Smooth muscle cell (in vitro differentiated cells): ENCODE measurements around the gene NMNAT2. TPM values are rescaled to one million over a fixed set of nuclear protein-coding genes. Genes with fewer than 3 reads are reported as not detected.

Experiments
- DNase-seq: peaks from one replicate; lab custom pipeline; 2025; ENCODE audit not compliant: unreplicated experiment; lab: John Stamatoyannopoulos, UW
- H2AFZ ChIP-seq: fragments of 200-600 bp; sonication (generic); 2 replicates; pipeline ENCODE4 v1.6.0; 2016; ENCODE audit warnings: antibody characterized with exemption, low read depth, mild to moderate bottlenecking
- H3F3A ChIP-seq: fragments of 200-600 bp; sonication (generic); 2 replicates; pipeline ENCODE4 v1.6.0; 2017; ENCODE audit warnings: antibody characterized with exemption, low read depth
- H3K27ac ChIP-seq: fragments of 200-600 bp; sonication (generic); 2 replicates; pipeline ENCODE4 v1.5.1; 2016; ENCODE audit warnings: low read depth, mild to moderate bottlenecking
- H3K27me3 ChIP-seq: fragments of 200-600 bp; sonication (generic); 2 replicates; pipeline ENCODE4 v1.6.1; 2016; ENCODE audit warnings: low read depth, mild to moderate bottlenecking
- H3K36me3 ChIP-seq: fragments of 200-600 bp; sonication (generic); 2 replicates; pipeline ENCODE4 v1.5.1; 2016; ENCODE audit warnings: low read depth
- H3K4me1 ChIP-seq: fragments of 200-600 bp; sonication (generic); 2 replicates; pipeline ENCODE4 v1.5.1; 2016; ENCODE audit warnings: low read depth
- H3K4me2 ChIP-seq: fragments of 200-600 bp; sonication (generic); 2 replicates; pipeline ENCODE4 v1.6.0; 2016; ENCODE audit warnings: mild to moderate bottlenecking
- H3K4me3 ChIP-seq: fragments of 200-600 bp; sonication (generic); 2 replicates; pipeline ENCODE4 v1.5.1; 2016; ENCODE audit warnings: mild to moderate bottlenecking
- H3K79me2 ChIP-seq: fragments of 200-600 bp; sonication (generic); 2 replicates; pipeline ENCODE4 v1.6.0; 2016; ENCODE audit warnings: low read depth, mild to moderate bottlenecking
- H3K9ac ChIP-seq: fragments of 200-600 bp; sonication (generic); 2 replicates; pipeline ENCODE4 v1.6.0; 2016; ENCODE audit warnings: low read depth
- H3K9me3 ChIP-seq: fragments of 200-600 bp; sonication (generic); replicated peaks from 2 replicates; pipeline ENCODE4 v1.5.1; 2016; ENCODE audit warnings: low read depth
- H4K20me1 ChIP-seq: fragments of 200-600 bp; sonication (generic); 2 replicates; pipeline ENCODE4 v1.6.0; 2016; ENCODE audit warnings: low read depth
- WGBS: methylation state at CpG from one replicate; pipeline ENCODE4 v1.1.7; 2016; ENCODE audit warnings: low lambda C conversion rate; 5-methylcytosine and 5-hydroxymethylcytosine counted together
- polyA plus RNA-seq: library from polyadenylated mRNA; unstranded; fragments of >200 nt; fragmentation: Nextera tagmentation; extraction: Ambion mirVana; gene quantifications from 2 replicates; pipeline ENCODE4 v1.2.1, GENCODE V29; 2016
- total RNA-seq: library from RNA; depleted of rRNA; stranded (reverse); fragments of >200 nt; gene quantifications from 2 replicates; pipeline ENCODE4 v1.2.3, GENCODE V29; 2014
- TF ChIP-seq, protein P1 (sequence below): fragments of 200-600 bp; sonication (generic); IDR thresholded peaks from 2 replicates; pipeline ENCODE4 v1.5.1; 2017; ENCODE audit warnings: borderline replicate concordance, mild to moderate bottlenecking, antibody characterized with exemption; ENCODE audit not compliant: insufficient read depth, poor library complexity, severe bottlenecking

Gene NMNAT2
- total and polyA plus RNA-seq, 2 experiments from 2014 or later: 0.22 to 0.43 TPM

DNA sequence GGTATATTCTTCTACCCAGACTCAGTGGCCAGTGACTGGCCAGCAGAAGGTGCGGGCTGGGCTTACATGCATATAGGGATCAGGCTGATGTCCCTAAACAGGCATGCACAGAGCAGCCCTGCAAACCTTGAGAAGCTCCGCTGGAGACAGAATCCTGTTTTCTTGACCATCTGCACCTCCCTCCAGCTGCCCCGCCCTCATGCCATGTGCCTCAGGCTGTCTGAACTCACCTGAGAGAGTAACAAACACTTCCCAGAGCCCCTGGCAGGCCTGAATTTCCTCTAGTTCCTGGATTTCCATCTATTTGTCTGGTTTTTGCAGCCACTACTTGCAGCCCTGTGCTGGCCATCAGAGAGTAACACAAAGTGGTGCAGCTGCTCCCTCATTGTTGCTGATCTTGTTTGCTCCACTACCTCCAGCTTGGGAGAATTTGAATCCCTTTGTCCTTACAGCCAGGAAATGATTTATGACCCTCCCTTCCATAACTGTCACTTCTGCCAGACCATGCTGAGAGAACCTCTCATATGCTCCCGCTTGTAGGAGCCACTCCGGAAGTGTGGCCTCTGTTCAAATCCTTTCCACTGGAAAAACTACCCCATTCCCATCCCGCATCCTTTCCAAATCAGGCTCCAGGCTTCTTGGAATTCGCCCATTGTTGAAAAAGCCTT lies 113.6 kb downstream of the NMNAT2 start:
- Histone ChIP-seq H3K9ac (no peak overlapping the region), H3K36me3 (no peaks in the 10 kb centered on the region), H3F3A (no peaks in the 10 kb centered on the region), H4K20me1 (no peaks in the 10 kb centered on the region), H3K27me3 (no peaks in the 10 kb centered on the region), H3K9me3 (no peaks in the 10 kb centered on the region), H3K4me3 (no peak overlapping the region), H3K4me2 (no peak overlapping the region), H3K4me1 (peaks cover 8% of the 10 kb centered on the region), H3K79me2 (no peaks in the 10 kb centered on the region), H3K27ac (no peak overlapping the region), H2AFZ (no peak overlapping the region)
- TF ChIP-seq, protein P1, sequence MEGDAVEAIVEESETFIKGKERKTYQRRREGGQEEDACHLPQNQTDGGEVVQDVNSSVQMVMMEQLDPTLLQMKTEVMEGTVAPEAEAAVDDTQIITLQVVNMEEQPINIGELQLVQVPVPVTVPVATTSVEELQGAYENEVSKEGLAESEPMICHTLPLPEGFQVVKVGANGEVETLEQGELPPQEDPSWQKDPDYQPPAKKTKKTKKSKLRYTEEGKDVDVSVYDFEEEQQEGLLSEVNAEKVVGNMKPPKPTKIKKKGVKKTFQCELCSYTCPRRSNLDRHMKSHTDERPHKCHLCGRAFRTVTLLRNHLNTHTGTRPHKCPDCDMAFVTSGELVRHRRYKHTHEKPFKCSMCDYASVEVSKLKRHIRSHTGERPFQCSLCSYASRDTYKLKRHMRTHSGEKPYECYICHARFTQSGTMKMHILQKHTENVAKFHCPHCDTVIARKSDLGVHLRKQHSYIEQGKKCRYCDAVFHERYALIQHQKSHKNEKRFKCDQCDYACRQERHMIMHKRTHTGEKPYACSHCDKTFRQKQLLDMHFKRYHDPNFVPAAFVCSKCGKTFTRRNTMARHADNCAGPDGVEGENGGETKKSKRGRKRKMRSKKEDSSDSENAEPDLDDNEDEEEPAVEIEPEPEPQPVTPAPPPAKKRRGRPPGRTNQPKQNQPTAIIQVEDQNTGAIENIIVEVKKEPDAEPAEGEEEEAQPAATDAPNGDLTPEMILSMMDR: no peak
- no peak for DNase-seq
- 68% methylated on average over 7 of the region's 7 CpGs for WGBS

DNA sequence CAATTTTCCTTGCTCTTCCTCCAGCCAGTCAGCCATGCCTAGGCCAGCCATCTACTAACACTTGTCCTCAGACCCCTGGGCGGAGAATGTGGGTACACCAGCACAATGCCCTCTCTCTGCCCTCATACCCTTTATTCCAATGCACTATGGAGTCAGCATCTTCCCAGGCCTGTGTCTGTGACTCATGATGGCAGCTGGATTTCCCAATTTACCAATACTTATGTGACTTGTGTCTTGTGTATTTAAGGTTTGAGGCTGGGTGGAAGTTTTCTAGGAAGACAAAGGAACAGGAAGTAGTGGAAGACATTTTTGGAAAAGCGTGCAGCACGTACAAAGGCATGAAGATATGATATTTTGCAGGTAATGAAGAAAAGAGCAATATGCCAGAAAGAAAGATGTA lies 114.3 kb downstream of the NMNAT2 start:
- Histone ChIP-seq H3K9me3 (no peaks in the 10 kb centered on the region), H3K9ac (no peak overlapping the region), H3K36me3 (no peaks in the 10 kb centered on the region), H3K4me3 (no peak overlapping the region), H2AFZ (peak overlapping the region; percentile 42), H3F3A (no peaks in the 10 kb centered on the region), H3K4me2 (no peak overlapping the region), H3K4me1 (peaks cover 8% of the 10 kb centered on the region), H3K27me3 (no peaks in the 10 kb centered on the region), H4K20me1 (no peaks in the 10 kb centered on the region), H3K27ac (no peak overlapping the region), H3K79me2 (no peaks in the 10 kb centered on the region)
- TF ChIP-seq, protein P1: no peak
- DNase-seq: no peak
- 98% methylated on average over 3 of the region's 3 CpGs for WGBS

DNA sequence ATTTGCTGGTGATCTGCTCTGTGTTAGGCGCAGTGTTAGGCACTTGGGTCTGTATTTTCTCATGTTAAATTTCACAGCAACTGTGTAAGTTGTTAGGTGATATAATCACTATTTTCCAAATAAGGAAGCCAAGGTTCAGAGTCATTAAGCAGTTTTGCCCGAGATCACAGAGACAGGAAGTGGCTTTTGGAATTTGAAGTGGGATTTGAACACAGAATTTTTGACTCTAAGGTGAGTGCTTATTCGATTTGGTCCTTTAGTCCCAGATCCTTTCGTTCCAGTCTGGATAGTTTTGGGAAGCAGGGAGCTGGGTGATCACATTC lies 114.9 kb downstream of the NMNAT2 start:
- H3K4me3 ChIP-seq: no peak overlapping the region
- no peaks in the 10 kb centered on the region for H3K27me3 ChIP-seq
- no peaks in the 10 kb centered on the region for H3K36me3 ChIP-seq
- peak overlapping the region; percentile 42 for H2AFZ ChIP-seq
- WGBS: 45% methylated on average over 4 of the region's 4 CpGs
- H3F3A ChIP-seq: no peaks in the 10 kb centered on the region
- H4K20me1 ChIP-seq: no peaks in the 10 kb centered on the region
- DNase-seq: no peak
- H3K9me3 ChIP-seq: no peaks in the 10 kb centered on the region
- no peaks in the 10 kb centered on the region for H3K79me2 ChIP-seq
- H3K4me2 ChIP-seq: no peak overlapping the region
- H3K27ac ChIP-seq: no peak overlapping the region
- peaks cover 8% of the 10 kb centered on the region for H3K4me1 ChIP-seq
- no peak overlapping the region for H3K9ac ChIP-seq
- TF ChIP-seq, protein P1: no peak
